Suppressor macrophage treated with lipopolysaccharide for 1 hour (primary cell): ENCODE results near the gene GRID1.
"Not testable (repeated sequence)": the region's sequence is repeated elsewhere in the genome, so short reads cannot be mapped to it uniquely, and the experiment has no call there.

ENCODE experiments used
- DNase-seq, 3 donors: peaks; one replicate each; pipeline ENCODE4 v3.0.0-alpha.2; 2020 to 2022

The GRID1 gene

GRCh38 chr10:86391986-86392722 lies 25.6 kb upstream of the GRID1 start:
- DNase-seq, result no peak

- no peak for DNase-seq
These were observed 24.7 kb upstream of the GRID1 start for GRCh38 chr10:86391236-86391840.

GRCh38 chr10:86390337-86391120 lies 23.9 kb upstream of the GRID1 start:
- no peak for DNase-seq

GRCh38 chr10:86389441-86390193 lies 23.0 kb upstream of the GRID1 start:
- DNase-seq, result peak in 2 of 3 donors; percentile 35 to 67

- DNase-seq, result not testable (repeated sequence)
These were observed 22.5 kb upstream of the GRID1 start for GRCh38 chr10:86389109-86389440.

DNA sequence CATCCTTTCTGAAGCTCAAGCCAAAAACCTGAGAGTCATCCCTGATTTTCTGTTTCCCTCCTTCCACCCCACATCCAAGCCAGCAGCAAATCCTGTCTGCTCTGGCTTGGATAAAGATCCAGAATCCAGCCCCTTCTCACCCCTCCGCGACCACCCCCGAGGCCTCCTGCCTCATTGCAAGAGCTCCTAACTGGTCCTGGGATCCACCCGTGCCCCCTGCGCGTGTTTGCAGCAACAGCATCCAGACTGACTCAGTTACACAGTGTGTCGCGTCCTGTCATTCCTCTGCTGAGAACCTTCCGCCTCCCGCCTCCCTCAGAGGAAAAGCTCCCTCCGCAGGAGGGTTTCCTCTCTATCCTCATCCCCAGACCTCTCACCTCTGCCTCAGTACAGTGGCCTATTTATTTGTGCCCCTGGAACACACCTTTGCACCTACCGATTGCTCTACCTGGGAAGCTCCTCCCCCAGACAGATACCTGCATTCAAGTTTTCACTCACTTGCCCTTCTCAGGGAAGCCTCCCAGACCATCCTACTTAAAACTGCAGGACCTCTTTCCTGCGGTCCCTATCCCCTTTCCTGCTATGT lies 21.6 kb upstream of the GRID1 start:
- no peak for DNase-seq

GRCh38 chr10:86387178-86387794 lies 20.7 kb upstream of the GRID1 start:
- no peak for DNase-seq

GRCh38 chr10:86385806-86386205 lies 19.2 kb upstream of the GRID1 start:
- DNase-seq, result no peak

DNA sequence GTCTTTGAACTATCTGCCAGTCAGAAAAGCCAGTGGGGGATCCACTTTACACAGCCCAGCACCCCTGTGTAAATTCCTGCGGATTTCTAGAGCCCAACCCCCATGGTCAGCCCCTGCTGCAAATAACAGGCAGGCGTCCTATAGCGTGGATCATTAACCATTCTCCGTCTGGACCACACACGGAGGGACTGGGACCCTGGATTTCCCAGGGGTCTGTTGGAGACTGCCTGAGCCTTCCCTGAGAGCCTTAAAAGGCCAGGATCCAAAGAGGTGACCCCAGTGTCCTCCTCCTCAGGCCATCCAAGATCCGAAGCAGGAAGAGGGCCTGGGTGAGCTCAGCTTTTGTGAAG lies 11.2 kb upstream of the GRID1 start:
- DNase-seq, result no peak

DNA sequence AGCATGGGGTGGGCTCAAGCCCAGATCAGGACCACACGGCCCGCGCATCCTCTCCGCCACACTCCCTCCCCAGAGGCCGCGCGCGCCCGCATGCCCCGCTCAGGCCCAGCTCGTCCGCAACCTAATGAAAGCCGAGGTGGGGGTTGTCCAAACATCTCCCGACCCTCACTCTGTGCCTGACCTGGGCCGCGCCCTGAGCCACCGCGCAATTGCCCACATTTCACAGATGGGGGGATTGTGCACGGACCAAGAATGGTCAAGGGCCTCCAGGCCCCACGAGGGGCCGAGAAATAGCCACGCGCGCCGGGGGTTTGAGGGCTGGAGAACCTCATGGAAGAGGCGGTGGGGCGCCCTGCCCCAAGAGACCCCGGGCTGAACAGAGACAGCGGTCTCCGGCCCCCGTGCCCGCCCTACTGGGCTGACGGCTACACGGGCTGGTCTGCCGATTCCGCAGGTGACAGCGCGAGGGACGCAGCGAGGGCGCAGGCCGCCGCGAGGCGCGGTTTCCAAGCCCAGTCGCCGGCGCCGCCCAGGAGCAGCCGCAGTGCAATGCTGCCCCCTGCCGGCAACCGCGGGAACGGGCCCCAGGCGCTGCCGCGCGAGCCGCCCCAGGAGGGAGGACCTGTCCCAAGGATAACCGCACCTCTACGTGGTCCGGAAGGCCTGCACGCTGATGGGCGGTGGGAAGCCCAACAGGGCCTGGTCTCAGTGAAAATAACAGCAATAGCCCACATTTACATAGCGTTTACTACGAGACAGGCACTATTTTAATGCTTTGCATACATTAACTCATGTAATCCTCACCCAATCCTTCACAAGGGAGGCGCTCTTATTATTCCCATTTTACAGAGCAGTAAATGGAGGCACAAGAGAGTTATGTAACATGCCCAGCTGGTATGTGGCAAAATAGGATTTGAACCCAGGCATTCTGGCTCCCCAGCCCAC lies 10.5 kb upstream of the GRID1 start:
- DNase-seq, result peak; percentile 57 to 87 (median 79)

DNA sequence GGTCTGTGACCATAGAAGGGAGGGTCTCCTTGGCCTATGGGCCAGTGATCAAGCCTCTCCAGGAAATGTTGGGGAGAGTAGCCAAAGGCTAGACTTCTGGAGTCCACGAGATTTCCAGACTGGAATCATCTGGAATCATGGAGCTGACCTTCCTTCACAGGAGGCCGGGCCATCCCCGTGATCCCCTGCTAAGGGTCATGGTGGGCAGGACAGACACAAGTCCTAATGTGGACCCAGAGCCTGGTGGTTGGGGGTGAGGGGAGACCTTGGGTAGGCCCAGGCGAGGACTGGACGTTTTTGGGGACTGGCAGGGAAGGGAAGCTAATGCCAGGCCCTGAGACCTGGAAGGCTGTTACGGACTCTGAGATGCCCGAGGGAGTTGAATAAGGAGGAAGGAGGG lies 9.8 kb upstream of the GRID1 start:
- DNase-seq, result no peak

- no peak for DNase-seq
These were observed 8.6 kb upstream of the GRID1 start for GRCh38 chr10:86375204-86375603.

GRCh38 chr10:86374664-86375063 lies 8.1 kb upstream of the GRID1 start:
- no peak for DNase-seq

GRCh38 chr10:86373828-86374227 lies 7.2 kb upstream of the GRID1 start:
- DNase-seq, result no peak

- no peak for DNase-seq
These were observed 6.7 kb upstream of the GRID1 start for GRCh38 chr10:86373251-86373650.

- no peak for DNase-seq
These were observed 6.2 kb upstream of the GRID1 start for GRCh38 chr10:86372784-86373239.

DNA sequence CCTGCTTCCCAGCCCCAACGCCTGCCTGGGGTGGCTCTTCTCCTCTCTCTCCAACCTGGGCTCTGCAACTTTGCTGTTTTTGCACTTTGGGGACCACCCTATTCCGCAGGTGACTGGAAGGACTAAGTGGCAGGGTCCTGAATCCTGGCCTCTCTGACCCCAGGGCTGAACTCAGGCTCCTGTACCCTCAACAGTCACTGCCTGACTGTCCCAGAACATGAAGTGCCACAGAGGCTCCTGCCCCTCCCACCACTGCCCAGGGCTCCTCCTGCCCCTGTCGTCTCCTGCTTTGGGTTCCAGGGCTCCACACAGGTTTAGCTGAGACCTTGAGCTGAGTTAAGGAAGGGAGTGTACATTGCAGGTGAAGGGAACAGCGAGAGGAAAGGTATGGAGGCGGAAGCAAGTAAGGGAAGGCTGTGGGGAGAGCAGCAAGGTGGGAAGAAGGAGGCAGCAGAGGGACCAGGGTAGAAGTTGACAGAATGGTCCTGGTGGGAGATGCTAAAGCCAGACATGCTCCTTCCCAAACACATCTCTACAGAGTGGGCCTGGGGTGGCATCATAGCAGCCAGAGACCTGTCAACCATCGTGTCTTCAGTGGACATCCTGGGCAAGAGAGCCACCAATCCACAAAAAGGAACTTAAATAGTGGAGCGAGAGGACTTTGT lies 5.7 kb upstream of the GRID1 start:
- DNase-seq, result no peak

DNA sequence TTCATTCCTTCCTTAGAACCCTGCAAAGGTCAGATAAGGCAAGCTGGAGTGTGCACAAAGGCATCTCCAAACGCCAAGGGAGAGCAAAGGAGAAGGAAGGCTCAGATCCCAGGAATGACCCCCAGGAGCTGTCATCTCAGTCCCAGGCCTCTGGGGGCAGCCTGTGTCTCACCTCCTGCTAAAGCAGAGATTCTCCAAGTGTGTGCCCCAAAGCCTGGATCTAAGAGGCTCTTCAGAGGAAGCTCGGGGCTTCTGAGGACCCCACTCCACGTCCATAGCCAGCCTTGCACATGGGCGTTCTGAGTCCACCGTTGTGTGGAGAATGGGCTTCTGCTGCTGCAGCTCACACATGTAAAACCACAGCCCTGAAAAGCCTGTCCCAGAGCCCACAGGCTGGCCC lies 5.1 kb upstream of the GRID1 start:
- DNase-seq, result no peak

DNA sequence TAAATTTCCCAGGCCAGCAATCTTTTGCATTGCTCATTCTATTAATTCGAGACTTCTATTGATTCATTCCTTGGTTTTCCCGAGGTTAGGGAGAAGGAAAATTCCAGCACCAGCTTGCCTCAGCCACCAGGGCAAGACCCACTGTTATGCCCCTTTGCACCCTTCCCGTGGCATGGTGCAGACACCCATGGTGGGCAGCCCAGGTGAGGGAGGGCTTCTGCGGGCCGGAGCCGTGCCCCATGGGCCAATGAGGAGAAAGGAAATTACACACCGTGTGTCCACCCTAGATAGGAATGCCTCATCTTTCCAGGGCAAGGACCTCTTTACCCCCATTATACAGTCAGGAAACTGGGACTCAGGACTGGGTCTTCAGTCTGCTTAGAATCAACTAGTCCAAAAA lies 4.5 kb upstream of the GRID1 start:
- no peak for DNase-seq

DNA sequence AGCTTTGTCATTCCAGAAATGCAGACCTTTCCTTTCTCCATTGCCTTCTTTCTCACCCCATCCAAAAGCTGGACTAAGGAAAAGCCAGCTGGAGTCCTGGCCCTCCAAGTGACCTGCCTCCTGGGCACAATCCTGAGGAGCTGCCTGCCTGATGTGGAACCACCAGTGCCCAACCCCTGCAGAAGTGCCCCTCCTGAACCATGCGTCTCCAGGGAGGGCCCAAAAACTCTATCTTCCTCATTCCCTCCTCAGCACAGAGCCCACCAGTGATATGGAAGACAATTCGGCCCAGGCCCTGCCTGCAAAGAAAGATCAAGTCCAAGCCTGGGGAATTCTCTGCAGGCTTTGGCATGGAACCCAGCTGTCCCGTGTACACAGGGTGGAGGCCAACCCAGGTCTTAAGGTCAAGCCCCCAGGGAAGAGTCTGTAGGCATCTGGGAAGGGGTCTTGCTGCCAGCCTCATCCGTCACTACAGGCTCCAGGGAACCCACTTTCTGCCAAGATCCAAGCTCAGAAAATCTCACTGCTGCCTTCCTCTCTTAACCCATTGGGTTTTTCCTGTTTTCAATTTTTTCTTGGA lies 3.5 kb upstream of the GRID1 start:
- no peak for DNase-seq
